ENCODE data around the gene AIMP1.
"Not testable (repeated sequence)": the region's sequence is repeated elsewhere in the genome, so short reads cannot be mapped to it uniquely, and the experiment has no call there.

AIMP1 gene

GRCh38 chr4:106316773-106317409 is 541 bp downstream of the AIMP1 start:
- no peak for TF ChIP-seq CTCF (conservative IDR thresholded peaks at IDR 0.05; ENCODE audit: control insufficient read depth, insufficient read depth, low read depth, low read length)
- peak; percentile 11 for DNase-seq (ENCODE audit: low read depth)

GRCh38 chr4:106317815-106318214 is 1.5 kb downstream of the AIMP1 start:
- H3K4me3 ChIP-seq (ENCODE audit: control insufficient read depth, low read depth, low read length): no peak overlapping the region
- TF ChIP-seq CTCF (conservative IDR thresholded peaks at IDR 0.05; ENCODE audit: control insufficient read depth, insufficient read depth, low read depth, low read length): no peak
- DNase-seq (ENCODE audit: low read depth): no peak

More at GRCh38 chr4:106316773-106317409, 541 bp downstream of the AIMP1 start:
- H3K4me3 ChIP-seq (ENCODE audit: control insufficient read depth, low read depth, low read length): peak overlapping the region; percentile 84

GRCh38 chr4:106318511-106318910 is 2.2 kb downstream of the AIMP1 start:
- DNase-seq (ENCODE audit: low read depth): no peak
- no peak overlapping the region for H3K4me3 ChIP-seq (ENCODE audit: control insufficient read depth, low read depth, low read length)
- no peak for TF ChIP-seq CTCF (conservative IDR thresholded peaks at IDR 0.05; ENCODE audit: control insufficient read depth, insufficient read depth, low read depth, low read length)

GRCh38 chr4:106320235-106320634 is 3.9 kb downstream of the AIMP1 start:
- H3K4me3 ChIP-seq (ENCODE audit: control insufficient read depth, low read depth, low read length): no peak overlapping the region
- TF ChIP-seq CTCF (conservative IDR thresholded peaks at IDR 0.05; ENCODE audit: control insufficient read depth, insufficient read depth, low read depth, low read length): no peak
- DNase-seq (ENCODE audit: low read depth): no peak

GRCh38 chr4:106321168-106321567 is 4.8 kb downstream of the AIMP1 start:
- H3K4me3 ChIP-seq (ENCODE audit: control insufficient read depth, low read depth, low read length); DNase-seq (ENCODE audit: low read depth): not testable (repeated sequence)

GRCh38 chr4:106321814-106322213 is 5.5 kb downstream of the AIMP1 start:
- not testable (repeated sequence) for DNase-seq (ENCODE audit: low read depth); H3K4me3 ChIP-seq (ENCODE audit: control insufficient read depth, low read depth, low read length)

- no peak for DNase-seq (ENCODE audit: low read depth)
- H3K4me3 ChIP-seq (ENCODE audit: control insufficient read depth, low read depth, low read length): no peak overlapping the region
- TF ChIP-seq CTCF (conservative IDR thresholded peaks at IDR 0.05; ENCODE audit: control insufficient read depth, insufficient read depth, low read depth, low read length): no peak
These were observed 6.8 kb downstream of the AIMP1 start for GRCh38 chr4:106323119-106323518.

GRCh38 chr4:106325800-106326199 is 9.4 kb downstream of the AIMP1 start:
- TF ChIP-seq CTCF (conservative IDR thresholded peaks at IDR 0.05; ENCODE audit: control insufficient read depth, insufficient read depth, low read depth, low read length): no peak
- no peak for DNase-seq (ENCODE audit: low read depth)
- H3K4me3 ChIP-seq (ENCODE audit: control insufficient read depth, low read depth, low read length): no peak overlapping the region
